Measurements from ENCODE around the gene TRAF3IP1.

- no peak for TF ChIP-seq CTCF (IDR thresholded peaks at IDR 0.05)
- TF ChIP-seq POLR2A (IDR thresholded peaks at IDR 0.05) = no peak
These were observed 17.6 kb upstream of the TRAF3IP1 start for GRCh38 chr2:238302751-238303150.
